Fibroblast of skin of right quadriceps (primary cell): ENCODE data around the gene TNS3.
A peak's percentile ranks its signal among the peaks of the same experiment; 100 is the strongest.

Source experiments
- DNase-seq: peaks from one replicate; pipeline ENCODE4 v3.0.0-alpha.2; 2013

The TNS3 gene

GRCh38 chr7:47580811-47581331 lies 1.0 kb downstream of the TNS3 start:
- DNase-seq = peak; percentile 50

GRCh38 chr7:47580175-47580706 lies 1.7 kb downstream of the TNS3 start:
- DNase-seq = peak; percentile 80

GRCh38 chr7:47579458-47579857 lies 2.5 kb downstream of the TNS3 start:
- peak; percentile 42 for DNase-seq

GRCh38 chr7:47578579-47579270 lies 3.2 kb downstream of the TNS3 start:
- peak; percentile 89 for DNase-seq

- DNase-seq = no peak
Measured at GRCh38 chr7:47577321-47577919, 4.5 kb downstream of the TNS3 start.

GRCh38 chr7:47576866-47577306 lies 5.0 kb downstream of the TNS3 start:
- DNase-seq = no peak

- peak; percentile 73 for DNase-seq
Measured at GRCh38 chr7:47576031-47576865, 5.7 kb downstream of the TNS3 start.

GRCh38 chr7:47574482-47575329 lies 7.2 kb downstream of the TNS3 start:
- no peak for DNase-seq

- peak; percentile 96 for DNase-seq
Measured at GRCh38 chr7:47573758-47574481, 8.0 kb downstream of the TNS3 start.

GRCh38 chr7:47572939-47573757 lies 8.8 kb downstream of the TNS3 start:
- no peak for DNase-seq

- DNase-seq = no peak
Measured at GRCh38 chr7:47572094-47572445, 9.8 kb downstream of the TNS3 start.

GRCh38 chr7:47571331-47572093 lies 10.4 kb downstream of the TNS3 start:
- peak; percentile 77 for DNase-seq

GRCh38 chr7:47570649-47571050 lies 11.3 kb downstream of the TNS3 start:
- peak; percentile 59 for DNase-seq

- DNase-seq = no peak
Measured at GRCh38 chr7:47568547-47568946, 13.4 kb downstream of the TNS3 start.

GRCh38 chr7:47568056-47568455 lies 13.9 kb downstream of the TNS3 start:
- DNase-seq = no peak

GRCh38 chr7:47565640-47566250 lies 16.2 kb downstream of the TNS3 start:
- no peak for DNase-seq

- DNase-seq = no peak
Measured at GRCh38 chr7:47563521-47563920, 18.4 kb downstream of the TNS3 start.

GRCh38 chr7:47561715-47562446 lies 20.0 kb downstream of the TNS3 start:
- no peak for DNase-seq
